H9 (cell line): ENCODE data around the gene LAMC3. TPM values are rescaled to one million over a fixed set of nuclear protein-coding genes. Genes with fewer than 3 reads are reported as not detected.

Source experiments
- DNase-seq: peaks from one replicate; pipeline ENCODE4 v3.0.0-alpha.2; 2017
- H2AFZ ChIP-seq: one replicate; pipeline ENCODE4 v1.6.1; 2013; ENCODE audit warnings: mild to moderate bottlenecking, low read length, control low read depth, moderate library complexity
- H2AK5ac ChIP-seq: 2 replicates; pipeline ENCODE4 v1.6.1; 2013; ENCODE audit warnings: low read length, control low read depth, mixed read lengths; ENCODE audit not compliant: insufficient read length
- H2BK120ac ChIP-seq: one replicate; pipeline ENCODE4 v1.6.1; 2013; ENCODE audit warnings: low read depth, mild to moderate bottlenecking, low read length, control low read depth, inconsistent platforms; ENCODE audit not compliant: poor library complexity, severe bottlenecking
- H2BK12ac ChIP-seq: 2 replicates; pipeline ENCODE4 v1.6.1; 2013; ENCODE audit warnings: low read length, control low read depth, mixed read lengths, low read depth; ENCODE audit not compliant: insufficient read length
- H2BK15ac ChIP-seq: 2 replicates; pipeline ENCODE4 v1.6.1; 2013; ENCODE audit warnings: low read depth, low read length, control low read depth
- H2BK20ac ChIP-seq: one replicate; pipeline ENCODE4 v1.6.1; 2013; ENCODE audit warnings: low read depth, mild to moderate bottlenecking, low read length, control low read depth, inconsistent platforms; ENCODE audit not compliant: poor library complexity, severe bottlenecking
- H2BK5ac ChIP-seq: 2 replicates; pipeline ENCODE4 v1.6.1; 2013; ENCODE audit warnings: low read length, control low read depth, mixed read lengths; ENCODE audit not compliant: insufficient read length
- H3K14ac ChIP-seq: 2 replicates; pipeline ENCODE4 v1.6.1; 2013; ENCODE audit warnings: low read length, control low read depth; ENCODE audit not compliant: insufficient read depth
- H3K18ac ChIP-seq: 2 replicates; pipeline ENCODE4 v1.6.1; 2013; ENCODE audit warnings: low read depth, mild to moderate bottlenecking, mixed read lengths, low read length, control low read depth; ENCODE audit not compliant: insufficient read length
- H3K23ac ChIP-seq: 2 replicates; pipeline ENCODE4 v1.6.1; 2013; ENCODE audit warnings: low read length, control low read depth, mixed read lengths, low read depth; ENCODE audit not compliant: insufficient read length
- H3K23me2 ChIP-seq: 2 replicates; pipeline ENCODE4 v1.6.1; 2013; ENCODE audit warnings: low read depth, mild to moderate bottlenecking, mixed read lengths, low read length, control low read depth; ENCODE audit not compliant: insufficient read length, poor library complexity, severe bottlenecking
- H3K27ac ChIP-seq: 2 replicates; pipeline ENCODE4 v1.5.1; 2013; ENCODE audit warnings: low read length, control low read depth, mixed read lengths, low read depth; ENCODE audit not compliant: insufficient read length
- H3K27me3 ChIP-seq: 2 replicates; pipeline ENCODE4 v1.6.1; 2013; ENCODE audit warnings: low read length, control low read depth, inconsistent platforms; ENCODE audit not compliant: insufficient read depth
- H3K4ac ChIP-seq: 2 replicates; pipeline ENCODE4 v1.6.1; 2013; ENCODE audit warnings: low read depth, mild to moderate bottlenecking, control low read depth, inconsistent platforms, low read length, moderate library complexity
- H3K4me1 ChIP-seq: 2 replicates; pipeline ENCODE4 v1.6.1; 2013; ENCODE audit warnings: low read length, control low read depth, inconsistent platforms; ENCODE audit not compliant: insufficient read depth
- H3K4me2 ChIP-seq: 2 replicates; pipeline ENCODE4 v1.6.1; 2013; ENCODE audit warnings: low read length, control low read depth, mixed read lengths; ENCODE audit not compliant: insufficient read length, insufficient read depth
- H3K56ac ChIP-seq: 2 replicates; pipeline ENCODE4 v1.6.1; 2013; ENCODE audit warnings: low read depth, mild to moderate bottlenecking, mixed read lengths, low read length, control low read depth; ENCODE audit not compliant: insufficient read length
- H3K79me1 ChIP-seq: 2 replicates; pipeline ENCODE4 v1.6.1; 2013; ENCODE audit warnings: low read depth, mild to moderate bottlenecking, moderate library complexity, low read length, control low read depth, inconsistent platforms; ENCODE audit not compliant: insufficient read depth, poor library complexity, severe bottlenecking
- H3K79me2 ChIP-seq: 2 replicates; pipeline ENCODE4 v1.6.1; 2013; ENCODE audit warnings: low read length, control low read depth, inconsistent platforms; ENCODE audit not compliant: insufficient read depth
- H3K9ac ChIP-seq: 2 replicates; pipeline ENCODE4 v1.6.1; 2013; ENCODE audit warnings: low read length, control low read depth, mixed read lengths; ENCODE audit not compliant: insufficient read length; ENCODE audit errors: extremely low read depth
- H3K9me3 ChIP-seq: one replicate; pipeline ENCODE4 v1.6.1; 2013; ENCODE audit warnings: low read depth, low read length, inconsistent platforms; ENCODE audit not compliant: control insufficient read depth
- H3T11ph ChIP-seq: one replicate; pipeline ENCODE4 v1.6.1; 2013; ENCODE audit warnings: mild to moderate bottlenecking, low read length, control low read depth, inconsistent platforms
- H4K20me1 ChIP-seq: one replicate; pipeline ENCODE4 v1.6.1; 2013; ENCODE audit not compliant: control insufficient read depth, insufficient read length, insufficient read depth
- H4K5ac ChIP-seq: 2 replicates; pipeline ENCODE4 v1.6.1; 2013; ENCODE audit warnings: low read depth, mild to moderate bottlenecking, mixed read lengths, low read length, control low read depth; ENCODE audit not compliant: insufficient read length
- H4K8ac ChIP-seq: replicated peaks from 2 replicates; pipeline ENCODE4 v1.6.1; 2013; ENCODE audit warnings: low read length, control low read depth, mixed read lengths, low read depth; ENCODE audit not compliant: insufficient read length
- H4K91ac ChIP-seq: 2 replicates; pipeline ENCODE4 v1.6.1; 2013; ENCODE audit warnings: low read depth, mild to moderate bottlenecking, moderate library complexity, mixed read lengths, low read length, control low read depth; ENCODE audit not compliant: insufficient read length
- H3K27ac Mint-ChIP-seq, 3 experiments: 2 replicates in 2 of 3; 3 replicates in 1 of 3; pipeline ENCODE4 v1.8.0; 2020 to 2021; ENCODE audit warnings: mixed read lengths in 3 of 3, mild to moderate bottlenecking in 1 of 3, moderate library complexity in 1 of 3
- H3K27me3 Mint-ChIP-seq: 2 replicates; pipeline ENCODE4 v1.8.0; 2021; ENCODE audit warnings: low read depth, mild to moderate bottlenecking, moderate library complexity, mixed read lengths
- H3K36me3 Mint-ChIP-seq, 3 experiments: 2 replicates in 2 of 3; 3 replicates in 1 of 3; pipeline ENCODE4 v1.8.0; 2020 to 2021; ENCODE audit warnings: low read depth in 3 of 3, mixed read lengths in 3 of 3; ENCODE audit not compliant: insufficient read depth in 1 of 3
- H3K4me1 Mint-ChIP-seq, 2 experiments: 2 replicates each; pipeline ENCODE4 v1.8.0; 2020; ENCODE audit warnings: mixed read lengths in 2 of 2
- H3K4me3 Mint-ChIP-seq, 2 experiments: 2 replicates in 1 of 2; 3 replicates in 1 of 2; pipeline ENCODE4 v1.8.0; 2020 to 2021; ENCODE audit warnings: mild to moderate bottlenecking in 2 of 2, mixed read lengths in 2 of 2, moderate library complexity in 1 of 2
- H3K9me3 Mint-ChIP-seq, 2 experiments: 2 replicates in 1 of 2; 3 replicates in 1 of 2; pipeline ENCODE4 v1.8.0; 2020; ENCODE audit warnings: mild to moderate bottlenecking in 2 of 2, mixed read lengths in 2 of 2, moderate library complexity in 1 of 2
- WGBS: extraction: QIAGEN DNeasy Blood & Tissue Kit; methylation state at CpG from one replicate; pipeline ENCODE4 v1.1.7; 2013; ENCODE audit warnings: missing lambda C conversion rate, low lambda C conversion rate, mixed read lengths; ENCODE audit not compliant: insufficient read length; ENCODE audit errors: extremely low coverage; 5-methylcytosine and 5-hydroxymethylcytosine counted together
- total RNA-seq: library from RNA; stranded (reverse); gene quantifications from 2 replicates; pipeline ENCODE4 v1.2.1, GENCODE V29; 2021
- TF ChIP-seq, protein P1 (sequence below): fragments of 200-600 bp; sonication (generic); conservative IDR thresholded peaks from 3 replicates; pipeline ENCODE4 v1.8.0; 2021; ENCODE audit warnings: antibody characterized with exemption, mild to moderate bottlenecking

Gene LAMC3
- total RNA-seq, 1 experiment from 2014 or later = 21.7 TPM

DNA sequence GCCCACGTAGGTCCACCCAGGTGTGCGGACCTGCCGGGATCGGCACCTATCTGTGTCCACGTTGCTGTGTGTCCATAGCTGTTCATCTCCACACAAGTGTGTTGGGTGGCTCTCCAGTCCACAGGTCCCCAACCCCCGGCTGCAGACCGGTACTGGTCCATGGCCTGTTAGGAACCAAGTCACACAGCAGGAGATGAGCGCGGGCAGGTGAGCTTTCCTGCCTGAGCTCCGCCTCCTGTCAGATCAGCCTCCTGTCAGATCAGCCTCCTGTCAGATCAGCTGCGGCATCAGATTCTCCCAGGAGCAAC lies 18.9 kb downstream of the LAMC3 start:
- H3T11ph ChIP-seq = no peak overlapping the region
- no peaks in the 10 kb centered on the region for H3K79me2 ChIP-seq
- Mint-ChIP-seq H3K27me3 (no peaks in the 10 kb centered on the region; the same call in none of the 2 replicates), H3K9me3 (no peaks in the 10 kb centered on the region), H3K4me3 (no peak overlapping the region), H3K27ac (no peak overlapping the region), H3K36me3 (no peaks in the 10 kb centered on the region), H3K4me1 (peaks cover 7 to 18% of the 10 kb centered on the region in 2 experiments; a peak in 3 of 4 replicates)
- H3K27me3 ChIP-seq = no peaks in the 10 kb centered on the region
- TF ChIP-seq, protein P1, sequence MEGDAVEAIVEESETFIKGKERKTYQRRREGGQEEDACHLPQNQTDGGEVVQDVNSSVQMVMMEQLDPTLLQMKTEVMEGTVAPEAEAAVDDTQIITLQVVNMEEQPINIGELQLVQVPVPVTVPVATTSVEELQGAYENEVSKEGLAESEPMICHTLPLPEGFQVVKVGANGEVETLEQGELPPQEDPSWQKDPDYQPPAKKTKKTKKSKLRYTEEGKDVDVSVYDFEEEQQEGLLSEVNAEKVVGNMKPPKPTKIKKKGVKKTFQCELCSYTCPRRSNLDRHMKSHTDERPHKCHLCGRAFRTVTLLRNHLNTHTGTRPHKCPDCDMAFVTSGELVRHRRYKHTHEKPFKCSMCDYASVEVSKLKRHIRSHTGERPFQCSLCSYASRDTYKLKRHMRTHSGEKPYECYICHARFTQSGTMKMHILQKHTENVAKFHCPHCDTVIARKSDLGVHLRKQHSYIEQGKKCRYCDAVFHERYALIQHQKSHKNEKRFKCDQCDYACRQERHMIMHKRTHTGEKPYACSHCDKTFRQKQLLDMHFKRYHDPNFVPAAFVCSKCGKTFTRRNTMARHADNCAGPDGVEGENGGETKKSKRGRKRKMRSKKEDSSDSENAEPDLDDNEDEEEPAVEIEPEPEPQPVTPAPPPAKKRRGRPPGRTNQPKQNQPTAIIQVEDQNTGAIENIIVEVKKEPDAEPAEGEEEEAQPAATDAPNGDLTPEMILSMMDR = no peak
- H2AK5ac ChIP-seq = no peak overlapping the region
- WGBS = no CpG with 5 or more reads among the region's 11 CpGs
- no peaks in the 10 kb centered on the region for H3K79me1 ChIP-seq
- H2BK20ac ChIP-seq = no peak overlapping the region
- no peaks in the 10 kb centered on the region for H3K9me3 ChIP-seq
- no peak overlapping the region for H3K4me2 ChIP-seq
- no peak overlapping the region for H2BK12ac ChIP-seq
- H3K4me1 ChIP-seq = no peaks in the 10 kb centered on the region
- H3K9ac ChIP-seq = no peak overlapping the region
- no peak overlapping the region for H2BK15ac ChIP-seq
- H3K56ac ChIP-seq = no peak overlapping the region
- no peak overlapping the region for H4K5ac ChIP-seq
- no peak overlapping the region for H2BK120ac ChIP-seq
- no peak overlapping the region for H3K4ac ChIP-seq
- no peak overlapping the region for H3K18ac ChIP-seq
- H2AFZ ChIP-seq = no peak overlapping the region
- H2BK5ac ChIP-seq = no peak overlapping the region
- DNase-seq = no peak
- no peak overlapping the region for H3K14ac ChIP-seq
- H4K91ac ChIP-seq = no peak overlapping the region
- no peak overlapping the region for H3K27ac ChIP-seq
- H3K23me2 ChIP-seq = no peaks in the 10 kb centered on the region
- H4K8ac ChIP-seq = no peak overlapping the region
- no peak overlapping the region for H3K23ac ChIP-seq
- H4K20me1 ChIP-seq = no peaks in the 10 kb centered on the region
